ENCODE results near the gene ARHGEF28.

The ARHGEF28 gene

GRCh38 chr5:73780302-73781080 is 154.5 kb downstream of the ARHGEF28 start:
- Mint-ChIP-seq H3K4me1 (no peaks in the 10 kb centered on the region), H3K36me3 (ENCODE audit: low read depth) (no peaks in the 10 kb centered on the region), H3K27me3 (ENCODE audit: low read depth, poor library complexity) (peaks cover 8% of the 10 kb centered on the region), H3K9me3 (no peaks in the 10 kb centered on the region), H3K27ac (no peak overlapping the region), H3K4me3 (no peak overlapping the region)
- TF ChIP-seq, protein P1, sequence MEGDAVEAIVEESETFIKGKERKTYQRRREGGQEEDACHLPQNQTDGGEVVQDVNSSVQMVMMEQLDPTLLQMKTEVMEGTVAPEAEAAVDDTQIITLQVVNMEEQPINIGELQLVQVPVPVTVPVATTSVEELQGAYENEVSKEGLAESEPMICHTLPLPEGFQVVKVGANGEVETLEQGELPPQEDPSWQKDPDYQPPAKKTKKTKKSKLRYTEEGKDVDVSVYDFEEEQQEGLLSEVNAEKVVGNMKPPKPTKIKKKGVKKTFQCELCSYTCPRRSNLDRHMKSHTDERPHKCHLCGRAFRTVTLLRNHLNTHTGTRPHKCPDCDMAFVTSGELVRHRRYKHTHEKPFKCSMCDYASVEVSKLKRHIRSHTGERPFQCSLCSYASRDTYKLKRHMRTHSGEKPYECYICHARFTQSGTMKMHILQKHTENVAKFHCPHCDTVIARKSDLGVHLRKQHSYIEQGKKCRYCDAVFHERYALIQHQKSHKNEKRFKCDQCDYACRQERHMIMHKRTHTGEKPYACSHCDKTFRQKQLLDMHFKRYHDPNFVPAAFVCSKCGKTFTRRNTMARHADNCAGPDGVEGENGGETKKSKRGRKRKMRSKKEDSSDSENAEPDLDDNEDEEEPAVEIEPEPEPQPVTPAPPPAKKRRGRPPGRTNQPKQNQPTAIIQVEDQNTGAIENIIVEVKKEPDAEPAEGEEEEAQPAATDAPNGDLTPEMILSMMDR (IDR thresholded peaks at IDR 0.05): no peak
- DNase-seq: no peak

GRCh38 chr5:73781107-73781768 is 155.2 kb downstream of the ARHGEF28 start:
- H3K27ac Mint-ChIP-seq: no peak overlapping the region
- H3K9me3 Mint-ChIP-seq: no peaks in the 10 kb centered on the region
- no peak overlapping the region for H3K4me3 Mint-ChIP-seq
- no peaks in the 10 kb centered on the region for H3K4me1 Mint-ChIP-seq
- DNase-seq: no peak
- peaks cover 12% of the 10 kb centered on the region for H3K27me3 Mint-ChIP-seq (ENCODE audit: low read depth, poor library complexity)
- no peaks in the 10 kb centered on the region for H3K36me3 Mint-ChIP-seq (ENCODE audit: low read depth)
- TF ChIP-seq, protein P1 (IDR thresholded peaks at IDR 0.05): no peak

GRCh38 chr5:73783828-73784227 is 157.8 kb downstream of the ARHGEF28 start:
- Mint-ChIP-seq H3K27me3 (ENCODE audit: low read depth, poor library complexity) (peaks cover 21% of the 10 kb centered on the region), H3K4me1 (no peaks in the 10 kb centered on the region), H3K27ac (no peak overlapping the region), H3K9me3 (no peaks in the 10 kb centered on the region), H3K36me3 (ENCODE audit: low read depth) (no peaks in the 10 kb centered on the region), H3K4me3 (no peak overlapping the region)
- TF ChIP-seq, protein P1 (IDR thresholded peaks at IDR 0.05): no peak
- DNase-seq: no peak

GRCh38 chr5:73786043-73786831 is 160.2 kb downstream of the ARHGEF28 start:
- H3K4me1 Mint-ChIP-seq: no peaks in the 10 kb centered on the region
- H3K27me3 Mint-ChIP-seq (ENCODE audit: low read depth, poor library complexity): peaks cover 25% of the 10 kb centered on the region
- no peaks in the 10 kb centered on the region for H3K9me3 Mint-ChIP-seq
- no peak for DNase-seq
- H3K27ac Mint-ChIP-seq: no peak overlapping the region
- TF ChIP-seq, protein P1 (IDR thresholded peaks at IDR 0.05): no peak
- no peaks in the 10 kb centered on the region for H3K36me3 Mint-ChIP-seq (ENCODE audit: low read depth)
- no peak overlapping the region for H3K4me3 Mint-ChIP-seq

DNA sequence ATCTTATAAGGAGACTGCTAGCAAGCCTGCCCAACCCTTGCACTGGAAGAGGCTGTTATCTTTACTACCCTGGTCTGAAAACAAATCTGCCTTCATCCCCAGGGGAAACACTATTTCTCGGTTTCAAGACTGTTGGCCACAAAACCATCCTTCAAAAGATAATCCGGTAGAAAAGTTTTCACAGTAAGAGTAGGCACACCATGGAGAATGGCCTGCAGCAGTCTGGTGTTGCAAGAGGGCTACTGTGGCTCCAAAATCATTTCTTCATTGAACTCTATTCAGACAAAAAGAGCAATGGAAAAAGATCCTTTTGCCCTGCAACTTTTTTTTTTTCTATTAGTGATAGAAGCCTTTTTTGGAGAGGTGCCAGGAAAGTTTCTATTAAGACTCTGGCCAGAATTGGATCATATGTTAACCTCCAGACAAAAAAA is 163.9 kb downstream of the ARHGEF28 start:
- Mint-ChIP-seq H3K4me1 (no peaks in the 10 kb centered on the region), H3K27ac (no peak overlapping the region), H3K9me3 (no peaks in the 10 kb centered on the region), H3K36me3 (ENCODE audit: low read depth) (no peaks in the 10 kb centered on the region), H3K4me3 (no peak overlapping the region), H3K27me3 (ENCODE audit: low read depth, poor library complexity) (peaks cover 27% of the 10 kb centered on the region)
- DNase-seq: no peak
- TF ChIP-seq, protein P1 (IDR thresholded peaks at IDR 0.05): no peak
